Neuron (in vitro differentiated cells): Measurements from ENCODE around the gene LRRC61.
A peak's percentile ranks its signal among the peaks of the same experiment; 100 is the strongest.
"Not testable (repeated sequence)": the region's sequence is repeated elsewhere in the genome, so short reads cannot be mapped to it uniquely, and the experiment has no call there.

Experiments used
- H2AFZ ChIP-seq: one replicate; pipeline ENCODE4 v1.6.1; 2013; ENCODE audit warnings: low read depth, mild to moderate bottlenecking, inconsistent platforms, low read length, moderate library complexity
- H3K27me3 ChIP-seq: one replicate; pipeline ENCODE4 v1.6.1; 2013; ENCODE audit warnings: low read length; ENCODE audit not compliant: insufficient read depth
- H3K36me3 ChIP-seq: one replicate; pipeline ENCODE4 v1.6.1; 2013; ENCODE audit warnings: low read length; ENCODE audit not compliant: insufficient read depth
- H3K4me1 ChIP-seq: one replicate; pipeline ENCODE4 v1.6.1; 2013; ENCODE audit warnings: low read length; ENCODE audit not compliant: insufficient read depth
- H3K4me3 ChIP-seq: 2 replicates; pipeline ENCODE4 v1.5.1; 2013; ENCODE audit warnings: mild to moderate bottlenecking, low read length, moderate library complexity
- H3K9me3 ChIP-seq: one replicate; pipeline ENCODE4 v1.6.1; 2013; ENCODE audit warnings: low read length

LRRC61 gene

GRCh38 chr7:150383710-150384397, 60.7 kb downstream of the LRRC61 start:
- H3K9me3 ChIP-seq = no peaks in the 10 kb centered on the region
- peak overlapping the region; percentile 5 for H3K4me3 ChIP-seq
- peaks cover 68% of the 10 kb centered on the region for H3K4me1 ChIP-seq
- peaks cover 9% of the 10 kb centered on the region for H3K36me3 ChIP-seq
- H3K27me3 ChIP-seq = no peaks in the 10 kb centered on the region
- no peak overlapping the region for H2AFZ ChIP-seq

GRCh38 chr7:150384406-150385301, 61.5 kb downstream of the LRRC61 start:
- peaks cover 68% of the 10 kb centered on the region for H3K4me1 ChIP-seq
- H2AFZ ChIP-seq = no peak overlapping the region
- H3K27me3 ChIP-seq = no peaks in the 10 kb centered on the region
- H3K9me3 ChIP-seq = no peaks in the 10 kb centered on the region
- H3K4me3 ChIP-seq = no peak overlapping the region
- H3K36me3 ChIP-seq = peaks cover 14% of the 10 kb centered on the region

- Histone ChIP-seq H3K4me1 (peaks cover 61% of the 10 kb centered on the region), H3K27me3 (no peaks in the 10 kb centered on the region), H3K9me3 (peaks cover 2% of the 10 kb centered on the region), H3K4me3 (no peak overlapping the region), H2AFZ (no peak overlapping the region), H3K36me3 (peaks cover 20% of the 10 kb centered on the region)
Measured at GRCh38 chr7:150385302-150385723, 62.2 kb downstream of the LRRC61 start.

GRCh38 chr7:150385884-150386283, 62.7 kb downstream of the LRRC61 start:
- not testable (repeated sequence) for H3K4me3 ChIP-seq, H2AFZ ChIP-seq, H3K27me3 ChIP-seq, H3K9me3 ChIP-seq
- H3K4me1 ChIP-seq = peaks cover 55% of the 10 kb centered on the region
- peaks cover 26% of the 10 kb centered on the region for H3K36me3 ChIP-seq
